HCT116 (cell line): ENCODE data around the gene CNFN. TPM values are rescaled to one million over a fixed set of nuclear protein-coding genes. Genes with fewer than 3 reads are reported as not detected.

ENCODE experiments used
- ATAC-seq: fragments of 200-7000 bp; cut with Tn5 transposase; 2 replicates; pipeline ENCODE4 v1.9.1; 2020; ENCODE audit warnings: mild to moderate bottlenecking, moderate library complexity
- BruUV-seq: library from RNA; stranded (reverse); fragments of 400-500 nt; replicated peaks from 2 replicates; lab custom pipeline; 2021; lab: Mats Ljungman, UMichigan
- CTCF ChIA-PET: fragments of 300-600 bp; sonication (Branson Sonifier 250); formaldehyde crosslinking; loops from one replicate; lab custom pipeline; 2021; ENCODE audit warnings: antibody characterized with exemption; lab: Charles Lee
- POLR2A ChIA-PET: fragments of 300-600, 350-600 bp; sonication (Branson Sonifier 250); formaldehyde crosslinking; loops from one replicate; lab custom pipeline; 2021; ENCODE audit warnings: antibody characterized with exemption; lab: Charles Lee
- RAD21 ChIA-PET, 2 experiments: fragments of 300-600 bp; sonication (Branson Sonifier 250); formaldehyde crosslinking; loops; one replicate each; lab custom pipeline; 2023; ENCODE audit warnings: low total read pairs in 2 of 2; ENCODE audit not compliant: uncharacterized antibody in 2 of 2, unreplicated experiment in 2 of 2, low non-redundant PET in 1 of 2; lab: Charles Lee
- DNase-seq: peaks from one replicate; pipeline ENCODE4 v3.0.0-alpha.2; 2010; ENCODE audit warnings: low read depth, low spot score
- H2AFZ ChIP-seq: fragments of 200-600 bp; shearing (Covaris generic), sonication (generic); 2 replicates; pipeline ENCODE4 v1.6.1; 2017; ENCODE audit warnings: low read depth, mixed run types, mixed read lengths, antibody characterized with exemption, low read length; ENCODE audit not compliant: poor library complexity, severe bottlenecking
- H3K27ac ChIP-seq: 2 replicates; pipeline ENCODE4 v1.5.1; 2012; ENCODE audit warnings: low read depth, low read length
- H3K27me3 ChIP-seq: fragments of 200-600 bp; sonication (generic); 2 replicates; pipeline ENCODE4 v1.6.1; 2016; ENCODE audit warnings: mixed run types, low read length, mixed read lengths; ENCODE audit not compliant: insufficient read depth
- H3K36me3 ChIP-seq, 2 experiments: fragments of 200-500 bp in 1 of 2; fragments of 200-600 bp in 1 of 2; sonication (Bioruptor generic) in 1 of 2; sonication (generic) in 1 of 2; 2 replicates each; pipeline versions ENCODE4 v1.5.1 to v1.6.1; 2014 to 2016; ENCODE audit warnings: low read length in 2 of 2, inconsistent platforms in 1 of 2, mixed read lengths in 1 of 2, mixed run types in 1 of 2; ENCODE audit not compliant: insufficient read depth in 2 of 2, control insufficient read depth in 1 of 2
- H3K4me1 ChIP-seq, 2 experiments: fragments of 200-600 bp in 1 of 2; sonication (generic) in 1 of 2; 2 replicates each; pipeline versions ENCODE4 v1.5.1 to v1.6.1; 2012 to 2017; ENCODE audit warnings: low read length in 2 of 2, inconsistent platforms in 1 of 2, mild to moderate bottlenecking in 1 of 2, mixed read lengths in 1 of 2, mixed run types in 1 of 2, moderate library complexity in 1 of 2; ENCODE audit not compliant: insufficient read depth in 2 of 2, control insufficient read depth in 1 of 2
- H3K4me2 ChIP-seq: fragments of 200-600 bp; sonication (generic); 2 replicates; pipeline ENCODE4 v1.6.1; 2017; ENCODE audit warnings: mixed run types, low read length, mixed read lengths
- H3K4me3 ChIP-seq, 2 experiments: fragments of 200-600 bp in 1 of 2; sonication (generic) in 1 of 2; replicated peaks in 1 of 2; 2 replicates each; pipeline ENCODE4 v1.5.1; 2011 to 2016; ENCODE audit warnings: low read length in 2 of 2, control low read depth in 1 of 2, low read depth in 1 of 2, mild to moderate bottlenecking in 1 of 2, mixed read lengths in 1 of 2, mixed run types in 1 of 2
- H3K79me2 ChIP-seq: fragments of 200-600 bp; sonication (generic); 2 replicates; pipeline ENCODE4 v1.6.1; 2017; ENCODE audit warnings: mild to moderate bottlenecking, mixed run types, low read length, moderate library complexity, mixed read lengths; ENCODE audit not compliant: insufficient read depth
- H3K9ac ChIP-seq: fragments of 200-600 bp; sonication (generic); 2 replicates; pipeline ENCODE4 v1.6.1; 2016; ENCODE audit warnings: low read length, mixed read lengths
- H3K9me2 ChIP-seq: fragments of 200-600 bp; sonication (generic), shearing (Covaris generic); 2 replicates; pipeline ENCODE4 v1.6.1; 2017; ENCODE audit warnings: mixed run types, mild to moderate bottlenecking, moderate library complexity; ENCODE audit not compliant: insufficient read depth
- H3K9me3 ChIP-seq, 2 experiments: fragments of 200-500 bp in 1 of 2; fragments of 200-600 bp in 1 of 2; sonication (Bioruptor generic) in 1 of 2; sonication (generic) in 1 of 2; 2 replicates each; pipeline ENCODE4 v1.6.1; 2014 to 2017; ENCODE audit warnings: low read length in 2 of 2, mixed read lengths in 2 of 2, inconsistent platforms in 1 of 2, low read depth in 1 of 2, mild to moderate bottlenecking in 1 of 2, mixed run types in 1 of 2, moderate library complexity in 1 of 2; ENCODE audit not compliant: control insufficient read depth in 1 of 2, insufficient read depth in 1 of 2
- H4K20me1 ChIP-seq: fragments of 200-600 bp; sonication (generic), shearing (Covaris generic); 2 replicates; pipeline ENCODE4 v1.6.1; 2017; ENCODE audit warnings: mixed run types, mild to moderate bottlenecking, moderate library complexity; ENCODE audit not compliant: insufficient read depth
- CBX3 ChIP-seq: IDR thresholded peaks from 2 replicates; pipeline ENCODE4 v1.6.1; 2012; ENCODE audit warnings: low read depth
- CTCF ChIP-seq, 3 experiments: fragments of 200-600 bp in 1 of 3; sonication (generic) in 1 of 3; IDR thresholded peaks in 2 of 3; conservative IDR thresholded peaks in 1 of 3; 2 replicates each; pipeline ENCODE4 v1.5.1; 2012 to 2017; ENCODE audit warnings: low read depth in 2 of 3, low read length in 2 of 3, antibody characterized with exemption in 1 of 3, borderline replicate concordance in 1 of 3, control low read depth in 1 of 3, mild to moderate bottlenecking in 1 of 3, mixed read lengths in 1 of 3, mixed run types in 1 of 3, moderate library complexity in 1 of 3; ENCODE audit not compliant: insufficient read depth in 1 of 3
- ELF1 ChIP-seq: IDR thresholded peaks from 2 replicates; pipeline ENCODE4 v1.6.1; 2012; ENCODE audit warnings: low read depth, borderline replicate concordance
- EZH2 ChIP-seq: fragments of 200-600 bp; sonication (generic); IDR thresholded peaks from 2 replicates; pipeline ENCODE4 v1.6.1; 2017; ENCODE audit warnings: antibody characterized with exemption, mixed run types
- EZH2phosphoT487 ChIP-seq: fragments of 200-600 bp; IDR thresholded peaks from 2 replicates; pipeline ENCODE4 v1.6.1; 2018; ENCODE audit warnings: antibody characterized with exemption, borderline replicate concordance
- JUND ChIP-seq: IDR thresholded peaks from 2 replicates; pipeline ENCODE4 v1.6.1; 2012
- POLR2A ChIP-seq: IDR thresholded peaks from 2 replicates; pipeline ENCODE4 v1.7.0; 2011; ENCODE audit warnings: borderline replicate concordance; ENCODE audit not compliant: insufficient read depth, insufficient read length; ENCODE audit errors: extremely low read depth
- POLR2AphosphoS5 ChIP-seq: IDR thresholded peaks from 2 replicates; pipeline ENCODE4 v1.6.1; 2011; ENCODE audit warnings: mild to moderate bottlenecking, low read depth, low read length, moderate library complexity
- SIN3A ChIP-seq: IDR thresholded peaks from 2 replicates; pipeline ENCODE4 v1.6.1; 2012; ENCODE audit warnings: low read depth
- SP1 ChIP-seq: IDR thresholded peaks from 2 replicates; pipeline ENCODE4 v1.6.1; 2012; ENCODE audit warnings: low read depth
- TCF7L2 ChIP-seq: IDR thresholded peaks from 2 replicates; pipeline ENCODE4 v1.7.0; 2011; ENCODE audit warnings: borderline replicate concordance, inconsistent platforms; ENCODE audit not compliant: insufficient read depth, insufficient read length; ENCODE audit errors: extremely low read depth
- ZBTB33 ChIP-seq: IDR thresholded peaks from 2 replicates; pipeline ENCODE4 v1.6.1; 2011; ENCODE audit warnings: mild to moderate bottlenecking, low read length, moderate library complexity; ENCODE audit not compliant: insufficient replicate concordance; ENCODE audit errors: extremely low read depth
- ZFX ChIP-seq: fragments of 450-650 bp; IDR thresholded peaks from 2 replicates; pipeline ENCODE4 v1.6.1; 2017
- ZNF274 ChIP-seq: fragments of 200-500 bp; sonication (Bioruptor generic); IDR thresholded peaks from 2 replicates; pipeline ENCODE4 v1.6.1; 2014; ENCODE audit warnings: mild to moderate bottlenecking, low read depth, low read length, inconsistent platforms
- intact Hi-C: fragments of 100-400 bp; cut with micrococcal nuclease; formaldehyde crosslinking; loops from 2 replicates; pipeline ENCODE4 v1.10.0; 2022
- total RNA-seq: library from RNA; stranded (reverse); gene quantifications from one replicate; pipeline ENCODE4 v1.2.1, GENCODE V29; 2021; ENCODE audit not compliant: unreplicated experiment
- TF ChIP-seq, protein P1 (sequence below): IDR thresholded peaks from 2 replicates; pipeline ENCODE4 v1.6.1; 2012
- TF ChIP-seq, protein P2 (sequence below): IDR thresholded peaks from 2 replicates; pipeline ENCODE4 v1.6.1; 2012

CNFN gene
- total RNA-seq, 1 experiment from 2014 or later = 13.9 TPM

- CTCF ChIA-PET = no interaction called here
- TF ChIP-seq, protein P1, sequence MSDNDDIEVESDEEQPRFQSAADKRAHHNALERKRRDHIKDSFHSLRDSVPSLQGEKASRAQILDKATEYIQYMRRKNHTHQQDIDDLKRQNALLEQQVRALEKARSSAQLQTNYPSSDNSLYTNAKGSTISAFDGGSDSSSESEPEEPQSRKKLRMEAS = no peak
- TF ChIP-seq POLR2AphosphoS5 = no peak
- TF ChIP-seq TCF7L2 = no peak
- TF ChIP-seq CBX3 = no peak
- TF ChIP-seq ZFX = no peak
- no peak for TF ChIP-seq SP1
- TF ChIP-seq POLR2A = no peak
- TF ChIP-seq SIN3A = no peak
- no peak for TF ChIP-seq CTCF (IDR thresholded peaks at IDR 0.05 in 2 of 3, conservative IDR thresholded peaks at IDR 0.05 in 1 of 3; ENCODE audit: borderline replicate concordance in 1 of 3, insufficient read depth in 1 of 3, low read depth in 2 of 3, low read length in 2 of 3)
- no peak for TF ChIP-seq ZNF274
- TF ChIP-seq JUND = no peak
- TF ChIP-seq ZBTB33 = no peak
- TF ChIP-seq EZH2 = no peak
- TF ChIP-seq ELF1 = no peak
- TF ChIP-seq, protein P2, sequence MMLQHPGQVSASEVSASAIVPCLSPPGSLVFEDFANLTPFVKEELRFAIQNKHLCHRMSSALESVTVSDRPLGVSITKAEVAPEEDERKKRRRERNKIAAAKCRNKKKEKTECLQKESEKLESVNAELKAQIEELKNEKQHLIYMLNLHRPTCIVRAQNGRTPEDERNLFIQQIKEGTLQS = no peak
- TF ChIP-seq EZH2phosphoT487 = no peak
- TF ChIP-seq, all 23 proteins: peak for 0
- no peak for DNase-seq
- RAD21 ChIA-PET = no interaction called here
- H4K20me1 ChIP-seq = no peaks in the 10 kb centered on the region
- no peak overlapping the region for H3K9ac ChIP-seq
- H3K9me3 ChIP-seq = no peaks in the 10 kb centered on the region
- H3K4me2 ChIP-seq = no peak overlapping the region
- POLR2A ChIA-PET = no interaction called here
- no peaks in the 10 kb centered on the region for H3K9me2 ChIP-seq
- no peak overlapping the region for H3K27ac ChIP-seq
- H3K79me2 ChIP-seq = no peaks in the 10 kb centered on the region
- H3K27me3 ChIP-seq = no peaks in the 10 kb centered on the region
- intact Hi-C loops = no loop called here
- peak; percentile 31 for ATAC-seq
- no peak overlapping the region for H2AFZ ChIP-seq
- no peaks in the 10 kb centered on the region; a peak in 1 of 4 replicates for H3K36me3 ChIP-seq
- no TSS peak for BruUV-seq
- H3K4me3 ChIP-seq = no peak overlapping the region
- no peaks in the 10 kb centered on the region for H3K4me1 ChIP-seq
These were observed 39.7 kb downstream of the CNFN start for GRCh38 chr19:42350417-42350816.
